SK-N-MC (cell line): ENCODE results near the gene GFRA1.

Source experiments
- EZH2 ChIP-seq: fragments of 200-600 bp; sonication (generic); IDR thresholded peaks from one replicate; pipeline ENCODE4 v1.6.1; 2017; ENCODE audit warnings: antibody characterized with exemption
- POLR2AphosphoS5 ChIP-seq: IDR thresholded peaks from 2 replicates; pipeline ENCODE4 v1.6.1; 2012; ENCODE audit warnings: mild to moderate bottlenecking, low read depth, low read length, borderline replicate concordance

DNA sequence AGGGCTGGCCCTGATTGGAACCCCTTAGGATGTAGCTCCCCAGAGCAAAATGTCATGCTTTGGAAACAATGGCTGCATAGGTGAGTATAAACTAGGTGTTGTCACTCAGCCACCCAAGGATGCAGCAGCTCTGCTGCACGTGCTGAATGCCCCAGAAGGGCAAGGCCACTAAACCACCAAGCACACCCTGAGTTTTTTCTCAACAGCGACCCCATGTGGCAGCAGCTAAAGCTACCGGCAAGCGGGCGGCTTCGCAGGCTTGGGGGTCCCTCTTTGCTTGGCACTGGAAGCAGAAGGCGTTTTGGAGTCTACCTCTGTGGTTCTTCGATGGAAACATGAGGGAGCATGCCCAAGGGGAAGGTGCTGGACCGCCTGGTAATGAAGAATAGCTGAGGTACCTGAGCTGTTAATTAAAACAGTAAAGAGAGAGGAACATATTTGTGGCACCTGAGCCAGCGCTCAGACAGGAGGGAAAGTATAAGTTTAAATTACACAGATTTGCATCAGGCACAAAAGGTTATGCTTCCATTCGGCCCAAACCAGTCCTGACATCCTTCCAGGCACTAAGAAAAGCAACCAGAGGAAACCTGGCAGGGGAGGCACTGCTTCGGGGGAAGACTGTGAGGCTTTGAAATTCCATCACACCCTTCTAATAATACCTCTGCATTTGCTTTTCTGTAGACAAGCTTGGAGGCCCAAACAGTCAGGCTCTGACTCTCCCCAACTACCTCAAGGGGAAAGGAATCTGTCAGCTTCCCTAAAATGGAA is 152.1 kb downstream of the GFRA1 start:
- TF ChIP-seq EZH2, result no peak
- no peak for TF ChIP-seq POLR2AphosphoS5
